ENCODE data around the gene FBXO34. TPM values are rescaled to one million over a fixed set of nuclear protein-coding genes. Genes with fewer than 3 reads are reported as not detected.

Gene FBXO34
- total and polyA plus RNA-seq, 9 of the 15 experiments (the other 6 are each of a cell fraction or from before 2014, with no cell fraction given): 6.3 to 24.9 (median 16.2) TPM

DNA sequence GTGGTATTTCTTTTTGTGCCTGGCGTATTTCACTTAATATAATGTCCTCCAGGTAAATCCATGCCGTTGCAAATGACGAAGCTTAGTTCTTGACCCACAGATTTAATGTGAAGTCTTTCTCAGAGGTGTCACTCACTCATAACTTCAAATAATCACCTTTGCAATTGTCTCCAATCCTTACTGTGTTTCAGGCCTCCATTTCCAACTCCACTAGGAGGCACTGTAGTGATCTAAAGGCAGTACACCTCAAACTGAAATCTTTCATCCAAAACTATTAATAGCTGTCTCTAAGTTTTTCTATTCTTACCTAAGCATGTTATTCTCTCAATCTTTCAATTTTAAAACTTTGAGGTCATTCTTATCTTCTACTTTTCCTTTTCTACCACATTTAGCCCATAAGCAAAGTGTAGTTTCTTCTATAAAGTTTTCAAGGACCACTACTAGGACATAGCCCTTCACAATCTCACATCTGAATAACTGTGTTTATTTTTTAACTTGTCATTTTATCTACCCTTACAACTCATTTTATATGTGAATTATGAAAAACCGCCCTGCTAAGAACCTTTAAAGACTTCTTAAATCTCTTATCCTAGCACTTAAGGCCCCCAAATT lies 25.5 kb upstream of the FBXO34 start (continued):
- TF ChIP-seq, protein P1, sequence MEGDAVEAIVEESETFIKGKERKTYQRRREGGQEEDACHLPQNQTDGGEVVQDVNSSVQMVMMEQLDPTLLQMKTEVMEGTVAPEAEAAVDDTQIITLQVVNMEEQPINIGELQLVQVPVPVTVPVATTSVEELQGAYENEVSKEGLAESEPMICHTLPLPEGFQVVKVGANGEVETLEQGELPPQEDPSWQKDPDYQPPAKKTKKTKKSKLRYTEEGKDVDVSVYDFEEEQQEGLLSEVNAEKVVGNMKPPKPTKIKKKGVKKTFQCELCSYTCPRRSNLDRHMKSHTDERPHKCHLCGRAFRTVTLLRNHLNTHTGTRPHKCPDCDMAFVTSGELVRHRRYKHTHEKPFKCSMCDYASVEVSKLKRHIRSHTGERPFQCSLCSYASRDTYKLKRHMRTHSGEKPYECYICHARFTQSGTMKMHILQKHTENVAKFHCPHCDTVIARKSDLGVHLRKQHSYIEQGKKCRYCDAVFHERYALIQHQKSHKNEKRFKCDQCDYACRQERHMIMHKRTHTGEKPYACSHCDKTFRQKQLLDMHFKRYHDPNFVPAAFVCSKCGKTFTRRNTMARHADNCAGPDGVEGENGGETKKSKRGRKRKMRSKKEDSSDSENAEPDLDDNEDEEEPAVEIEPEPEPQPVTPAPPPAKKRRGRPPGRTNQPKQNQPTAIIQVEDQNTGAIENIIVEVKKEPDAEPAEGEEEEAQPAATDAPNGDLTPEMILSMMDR (IDR thresholded peaks at IDR 0.05 in 2 of 3, conservative IDR thresholded peaks at IDR 0.05 in 1 of 3; ENCODE audit: insufficient read depth in 2 of 3, low read depth in 1 of 3, low read length in 3 of 3): peak; percentile 42 to 68 (median 52); a peak in 4 of 6 replicates
- TF ChIP-seq, protein P2, sequence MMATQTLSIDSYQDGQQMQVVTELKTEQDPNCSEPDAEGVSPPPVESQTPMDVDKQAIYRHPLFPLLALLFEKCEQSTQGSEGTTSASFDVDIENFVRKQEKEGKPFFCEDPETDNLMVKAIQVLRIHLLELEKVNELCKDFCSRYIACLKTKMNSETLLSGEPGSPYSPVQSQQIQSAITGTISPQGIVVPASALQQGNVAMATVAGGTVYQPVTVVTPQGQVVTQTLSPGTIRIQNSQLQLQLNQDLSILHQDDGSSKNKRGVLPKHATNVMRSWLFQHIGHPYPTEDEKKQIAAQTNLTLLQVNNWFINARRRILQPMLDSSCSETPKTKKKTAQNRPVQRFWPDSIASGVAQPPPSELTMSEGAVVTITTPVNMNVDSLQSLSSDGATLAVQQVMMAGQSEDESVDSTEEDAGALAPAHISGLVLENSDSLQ (IDR thresholded peaks at IDR 0.05): peak; percentile 28; the same call in 1 of the 2 replicates
- 0 out of 2 replicates have a peak, but pooled peaks have one; percentile 18 for TF ChIP-seq MEF2A (IDR thresholded peaks at IDR 0.05; ENCODE audit: control insufficient read depth, low read depth, low read length)
- no peak for TF ChIP-seq HMGN3 (IDR thresholded peaks at IDR 0.05; ENCODE audit: borderline replicate concordance, extremely low read depth, insufficient read length, low read depth, low read length)
- TF ChIP-seq NFYB (IDR thresholded peaks at IDR 0.05; ENCODE audit: extremely low read depth, insufficient read length): no peak

GRCh38 chr14:55248411-55248810 lies 22.8 kb upstream of the FBXO34 start:
- in situ Hi-C loops (cut with MboI): no loop called here
- CTCF ChIA-PET (ENCODE audit: low intra/inter-chr PET ratio): no interaction called here
- FAIRE-seq: no peak

More at GRCh38 chr14:55248411-55248810, 22.8 kb upstream of the FBXO34 start:
- Histone ChIP-seq H3K27me3 (ENCODE audit: control insufficient read depth in 2 of 2, insufficient read depth in 2 of 2, low read length in 2 of 2) (peaks cover 3 to 10% of the 10 kb centered on the region in 2 experiments; a peak in 3 of 5 replicates), H3K9ac (ENCODE audit: insufficient read depth in 1 of 2, low read depth in 2 of 2, low read length in 2 of 2) (no peak overlapping the region), H4K20me1 (replicated peaks; ENCODE audit: control insufficient read depth, insufficient read depth, low read length) (no peaks in the 10 kb centered on the region), H3K9me3 (replicated peaks; ENCODE audit: control insufficient read depth, insufficient read depth, low read depth, low read length) (no peaks in the 10 kb centered on the region), H3K4me3 (no peak overlapping the region), H3K36me3 (ENCODE audit: control insufficient read depth, insufficient read depth, low read length) (no peaks in the 10 kb centered on the region), H3K9me1 (ENCODE audit: control insufficient read depth, insufficient read depth, low read length) (no peaks in the 10 kb centered on the region), H3K27ac (ENCODE audit: extremely low read depth, low read depth, low read length) (no peak overlapping the region), H3K4me1 (replicated peaks in 1 of 2; ENCODE audit: control insufficient read depth in 2 of 2, insufficient read depth in 2 of 2, low read length in 2 of 2) (no peaks in the 10 kb centered on the region; a peak in 1 of 5 replicates), H3K79me2 (ENCODE audit: control insufficient read depth, insufficient read depth, low read length) (no peaks in the 10 kb centered on the region), H3K4me2 (ENCODE audit: insufficient read depth, low read length) (no peak overlapping the region), H2AFZ (ENCODE audit: low read depth, low read length) (no peak overlapping the region)
- no TSS peak for BruUV-seq (replicated peaks)
- no peak for DNase-seq (ENCODE audit: extremely low read depth in 1 of 4, low spot score in 3 of 4)
- intact Hi-C loops (cut with micrococcal nuclease): no loop called here
- ATAC-seq: no peak
- POLR2A ChIA-PET: no interaction called here
- no peak for TF ChIP-seq NR4A1 (CRISPR knock-in tag; IDR thresholded peaks at IDR 0.05)
- no peak for TF ChIP-seq NR4A1 (tag; IDR thresholded peaks at IDR 0.05)
- TF ChIP-seq ZSCAN29 (IDR thresholded peaks at IDR 0.05): no peak
- TF ChIP-seq BMI1 (IDR thresholded peaks at IDR 0.05; ENCODE audit: low read length): no peak
- no peak for TF ChIP-seq BHLHE40 (IDR thresholded peaks at IDR 0.05; ENCODE audit: low read length)
- TF ChIP-seq, protein P3, sequence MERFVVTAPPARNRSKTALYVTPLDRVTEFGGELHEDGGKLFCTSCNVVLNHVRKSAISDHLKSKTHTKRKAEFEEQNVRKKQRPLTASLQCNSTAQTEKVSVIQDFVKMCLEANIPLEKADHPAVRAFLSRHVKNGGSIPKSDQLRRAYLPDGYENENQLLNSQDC (CRISPR knock-in tag; IDR thresholded peaks at IDR 0.05): no peak
- no peak for TF ChIP-seq RAD21 (CRISPR knock-in tag; conservative IDR thresholded peaks at IDR 0.05 in 1 of 2, IDR thresholded peaks at IDR 0.05 in 1 of 2)
- TF ChIP-seq ZNF57 (CRISPR knock-in tag; IDR thresholded peaks at IDR 0.05): no peak
- no peak for TF ChIP-seq CREBBP (IDR thresholded peaks at IDR 0.05; ENCODE audit: low read depth, low read length)
- TF ChIP-seq ATF4 (CRISPR knock-in tag; IDR thresholded peaks at IDR 0.05): no peak
- TF ChIP-seq PHF20 (IDR thresholded peaks at IDR 0.05; ENCODE audit: partially characterized antibody): no peak
- no peak for TF ChIP-seq TBP (optimal IDR thresholded peaks at IDR 0.05; ENCODE audit: low read depth, low read length)
- TF ChIP-seq TAF15 (IDR thresholded peaks at IDR 0.05; ENCODE audit: low read depth, low read length): no peak
- WGBS (ENCODE audit: insufficient coverage, low coverage, missing lambda C conversion rate): 67% methylated on average over 4 of the region's 4 CpGs
